NCI-H2196 treated with DMSO at 0.1 percent for 48 hours (cell line): ENCODE results near the gene TTLL12.
A peak's percentile ranks its signal among the peaks of the same experiment; 100 is the strongest.

ENCODE experiments used
- DNase-seq: peaks from one replicate; lab custom pipeline; 2025; ENCODE audit not compliant: unreplicated experiment; lab: John Stamatoyannopoulos, UW

Gene TTLL12

DNA sequence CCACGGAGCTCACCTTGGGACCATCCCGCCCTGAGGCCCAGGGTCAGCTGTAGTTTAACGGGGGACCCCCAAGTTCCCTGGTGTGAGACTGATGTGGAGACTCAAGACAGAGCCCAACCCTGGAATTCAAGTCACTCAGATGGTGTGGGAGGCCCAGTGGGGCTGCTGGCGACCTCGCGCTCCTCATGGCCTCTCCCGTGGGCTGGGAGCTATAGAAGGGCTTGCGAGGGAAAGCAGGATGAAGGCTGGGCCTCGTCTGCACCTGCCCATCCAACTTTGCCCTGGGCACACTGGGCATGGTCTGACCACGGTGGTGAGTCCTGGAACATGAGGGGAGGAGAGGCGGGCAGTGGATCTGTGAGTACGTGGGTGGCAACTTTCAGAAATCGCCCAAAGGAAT, 13.6 kb upstream of the TTLL12 start:
- no peak for DNase-seq

DNA sequence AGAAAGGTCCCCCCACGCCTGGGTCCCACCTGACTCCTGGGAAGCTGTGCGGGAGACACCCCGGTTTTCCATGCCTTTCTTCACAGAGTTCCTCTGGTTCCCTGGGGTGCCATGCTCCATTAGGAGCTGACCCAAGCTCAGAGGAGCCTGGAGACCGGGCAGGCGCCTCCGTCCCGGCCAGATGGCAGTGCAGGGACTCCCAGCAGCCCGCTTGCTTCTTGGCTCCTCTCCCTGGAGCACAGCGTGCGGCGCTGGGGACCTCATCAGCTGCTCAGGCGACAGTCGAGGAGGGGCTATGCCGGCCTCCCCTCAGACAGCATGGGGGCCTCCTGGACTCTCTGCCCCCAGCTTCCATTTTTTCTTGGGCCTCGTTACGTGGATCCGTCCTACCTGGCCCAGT, 13.1 kb upstream of the TTLL12 start:
- no peak for DNase-seq

DNA sequence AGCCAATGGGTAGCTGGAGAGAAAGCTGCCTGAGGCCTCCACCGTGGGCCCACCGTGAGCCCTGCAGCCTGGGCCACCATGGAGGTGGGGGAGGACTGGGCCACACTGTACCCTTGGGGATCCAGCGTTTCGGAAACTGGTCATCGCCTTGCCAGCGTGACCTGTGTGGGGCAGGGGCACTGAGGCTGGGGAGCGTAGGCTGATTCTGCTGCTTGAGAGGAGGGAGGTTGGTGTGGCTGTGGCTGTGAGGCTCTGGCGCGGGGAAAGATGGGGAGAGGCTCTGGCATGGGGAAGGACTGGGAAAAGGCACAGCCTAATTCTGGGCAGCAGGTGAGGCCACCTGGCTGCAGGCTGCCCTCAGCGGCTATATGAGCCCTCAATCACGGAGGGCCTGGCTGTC, 12.6 kb upstream of the TTLL12 start:
- no peak for DNase-seq

DNA sequence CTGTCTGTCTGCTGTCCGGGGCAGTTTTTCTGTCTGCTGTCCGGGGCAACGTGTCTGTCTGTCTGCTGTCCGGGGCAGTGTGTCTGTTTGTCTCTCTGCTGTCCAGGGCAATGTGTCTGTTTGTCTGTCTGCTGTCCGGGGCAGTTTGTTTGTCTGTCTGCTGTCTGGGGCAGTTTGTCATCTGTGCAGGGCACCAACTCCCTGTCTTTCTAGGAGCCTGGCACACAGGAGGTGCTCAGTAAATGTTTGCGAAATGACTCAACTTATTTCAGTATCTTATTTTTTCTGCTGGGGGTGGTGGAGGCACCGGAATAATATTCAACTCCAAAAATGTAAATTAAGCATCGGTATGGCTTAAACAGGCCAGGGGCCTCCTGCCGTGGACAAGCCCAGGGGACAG, 12.0 kb upstream of the TTLL12 start:
- no peak for DNase-seq

DNA sequence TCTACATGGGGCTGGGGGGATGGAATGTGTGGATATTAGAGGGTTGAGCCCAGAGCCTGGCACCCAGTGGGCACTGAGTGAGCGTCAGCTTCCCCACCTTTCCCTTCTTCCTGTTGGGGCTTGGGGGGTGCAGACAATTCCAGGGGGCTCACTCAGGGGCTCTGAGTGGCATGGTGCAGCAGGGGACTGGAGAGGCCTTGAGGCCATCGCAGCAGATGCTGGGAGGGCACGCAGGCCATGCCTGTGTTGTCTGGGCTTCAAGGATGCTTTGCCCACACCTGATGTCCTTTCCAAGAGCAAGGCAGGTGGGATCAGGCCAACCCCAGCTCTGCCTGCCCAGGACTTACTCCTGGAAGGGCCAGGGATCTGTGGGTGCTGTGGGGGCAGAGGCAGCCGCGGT, 11.2 kb upstream of the TTLL12 start:
- DNase-seq: no peak

DNA sequence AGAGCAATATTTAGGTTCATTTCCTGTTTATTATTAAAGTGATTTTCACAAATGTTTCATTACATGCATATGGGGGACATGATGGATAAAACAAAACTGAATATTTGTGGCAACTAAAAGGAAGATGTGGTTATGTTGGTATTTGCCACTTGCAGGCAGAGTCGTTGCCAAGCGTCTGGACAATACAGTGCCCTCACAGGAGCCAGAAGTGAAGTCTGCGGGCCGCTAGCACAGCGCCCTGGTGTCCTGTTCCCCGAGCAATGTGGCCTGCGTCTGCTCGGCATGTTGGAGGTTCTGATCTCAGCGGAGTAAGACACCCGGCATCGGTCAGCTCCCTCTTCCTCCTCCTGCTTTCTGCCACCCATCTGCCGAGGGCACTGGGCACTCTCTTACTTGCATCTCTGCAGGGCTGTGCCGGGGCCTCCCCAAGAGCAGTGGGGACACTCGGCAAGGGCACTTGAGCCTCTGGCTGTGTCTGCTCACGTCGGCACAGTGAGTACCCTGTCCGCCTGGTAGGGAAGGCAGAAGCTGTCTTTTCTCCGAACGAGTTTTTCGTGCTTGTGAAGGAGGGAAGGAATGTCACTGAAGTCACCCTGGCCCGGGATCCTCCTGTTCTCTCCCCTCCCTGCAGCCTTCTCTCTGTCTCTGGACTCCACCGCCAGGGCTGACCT, 10.5 kb upstream of the TTLL12 start:
- no peak for DNase-seq

- DNase-seq: no peak
Measured at GRCh38 chr22:43191831-43192230, 4.9 kb upstream of the TTLL12 start.

DNA sequence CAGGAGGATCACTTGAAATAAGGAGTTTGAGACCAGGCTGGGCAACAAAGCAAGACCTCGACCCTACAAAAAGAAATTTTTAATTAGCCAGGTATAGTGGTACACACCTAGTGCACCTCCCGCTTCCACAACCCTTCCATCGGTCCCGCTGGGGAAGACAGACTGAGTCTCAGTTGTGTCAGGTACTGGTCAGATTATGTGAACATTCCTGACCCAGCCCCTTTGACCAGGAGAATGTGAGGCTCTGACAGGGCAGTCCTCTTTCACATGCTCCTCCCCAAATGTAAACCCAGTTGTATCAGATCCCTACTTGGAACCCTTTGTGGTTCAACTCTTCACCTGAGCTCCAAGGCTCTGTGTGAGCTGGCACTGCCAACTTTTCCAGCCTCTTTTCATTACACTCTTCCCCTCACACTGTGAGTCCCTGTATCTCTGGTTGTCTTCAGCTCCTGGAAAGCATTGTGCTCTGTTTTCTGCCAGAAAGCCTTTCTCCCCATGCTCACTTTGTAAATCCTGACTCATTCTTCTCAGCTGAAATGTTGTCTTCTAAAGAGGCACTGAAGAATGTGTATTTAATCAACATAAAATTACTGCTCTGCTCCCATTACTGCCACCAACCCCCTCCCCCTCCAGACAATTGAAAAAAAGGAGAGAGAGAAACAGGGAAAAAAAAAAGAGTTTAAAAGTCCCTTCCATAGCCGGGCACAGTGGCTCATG, 2.1 kb upstream of the TTLL12 start:
- DNase-seq: no peak

- DNase-seq: peak; percentile 91
Measured at GRCh38 chr22:43187171-43188099, 501 bp upstream of the TTLL12 start.

- DNase-seq: no peak
Measured at GRCh38 chr22:43185860-43186261, 1.1 kb downstream of the TTLL12 start.

DNA sequence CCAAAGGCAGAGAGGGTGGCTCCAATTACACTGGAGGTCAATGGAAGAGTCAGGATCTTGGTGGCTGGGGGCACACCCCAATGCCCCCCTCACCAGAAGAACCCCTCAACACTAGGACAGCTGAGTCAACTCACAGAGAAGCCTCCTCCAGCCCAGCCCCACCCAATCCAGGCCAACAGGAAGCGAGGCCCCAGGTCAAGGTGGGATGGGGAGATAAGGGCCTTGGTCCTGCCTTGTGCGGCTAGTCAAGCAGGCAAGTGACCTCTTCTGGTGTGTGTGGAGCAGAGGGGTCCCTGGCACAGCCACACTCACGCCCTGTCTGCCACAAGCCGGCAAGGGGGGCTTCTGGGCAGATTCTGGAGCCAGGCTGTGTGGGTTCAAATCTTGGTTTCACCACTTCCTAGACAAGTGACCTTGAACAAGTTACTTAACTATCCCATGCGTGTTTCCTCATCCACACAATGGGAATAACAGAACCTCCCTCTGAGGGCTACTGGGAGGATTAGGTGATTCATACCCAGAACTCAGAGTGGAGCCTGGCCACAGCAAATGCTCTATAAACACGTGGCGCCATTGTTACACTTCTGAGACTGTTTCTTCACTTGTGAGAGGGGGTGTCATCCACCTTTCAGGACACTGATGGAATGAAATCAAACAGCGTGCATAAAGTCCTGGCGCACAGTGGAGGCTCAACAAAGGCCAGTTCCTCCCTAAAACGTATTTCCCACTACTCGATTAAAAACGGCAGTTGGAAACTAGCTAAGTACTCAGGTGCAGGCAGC, 3.2 kb downstream of the TTLL12 start:
- no peak for DNase-seq

- no peak for DNase-seq
Measured at GRCh38 chr22:43182726-43183125, 4.2 kb downstream of the TTLL12 start.

DNA sequence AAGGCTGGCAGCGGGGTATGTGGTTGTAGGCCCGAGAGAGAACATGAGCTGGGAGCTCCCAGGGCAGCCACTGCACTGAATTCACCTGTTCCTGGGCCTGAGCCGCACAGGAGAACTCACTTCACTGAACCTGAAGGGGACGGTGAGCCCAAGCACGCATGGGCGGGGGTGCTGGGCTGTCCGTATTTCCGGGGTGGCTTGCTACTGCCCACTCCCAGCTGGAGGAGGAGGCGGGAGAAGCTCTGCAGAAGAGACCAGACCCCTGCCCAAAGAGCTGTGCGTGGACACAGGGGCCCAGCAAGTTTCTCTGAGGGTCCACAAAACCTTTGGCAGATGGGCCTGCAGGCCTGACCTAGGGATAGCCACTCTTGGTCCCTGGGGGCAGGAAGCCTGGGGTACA, 4.8 kb downstream of the TTLL12 start:
- no peak for DNase-seq

DNA sequence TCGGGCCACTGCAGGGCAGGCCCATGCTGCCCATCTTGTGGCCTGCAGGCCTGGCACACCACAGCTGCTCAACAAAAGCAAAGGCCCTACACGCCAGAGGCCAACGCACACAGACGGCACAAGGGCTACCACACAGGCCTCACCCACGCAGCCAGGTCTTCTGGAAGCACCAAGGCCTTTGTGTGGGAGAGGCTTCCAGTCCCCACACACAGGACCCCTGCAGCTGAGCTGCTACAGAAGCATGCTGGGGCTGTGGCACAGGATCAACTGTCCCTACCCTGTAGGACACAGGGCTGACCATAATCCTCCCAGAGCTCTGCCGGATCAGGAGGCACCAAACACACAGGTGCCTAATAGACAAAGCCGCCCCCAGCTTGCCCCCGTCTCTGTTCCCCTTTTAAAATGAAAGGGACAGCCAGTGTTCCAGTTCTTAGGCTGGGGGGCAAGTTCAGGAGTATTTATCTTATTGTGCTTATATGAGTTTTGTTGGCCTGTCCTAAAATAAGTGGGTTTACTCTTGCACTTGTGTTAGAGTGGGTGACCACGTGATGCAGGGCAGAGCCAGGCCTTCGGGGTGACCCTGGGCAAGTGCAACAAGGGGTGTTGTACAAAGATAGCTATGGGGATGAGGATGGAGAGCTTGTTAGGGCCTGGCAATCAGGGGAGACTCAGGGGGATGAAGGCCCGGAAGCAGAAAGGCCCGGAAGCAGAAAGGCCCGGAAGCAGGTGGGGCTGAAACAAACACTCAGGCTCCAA, 5.4 kb downstream of the TTLL12 start:
- no peak for DNase-seq

DNA sequence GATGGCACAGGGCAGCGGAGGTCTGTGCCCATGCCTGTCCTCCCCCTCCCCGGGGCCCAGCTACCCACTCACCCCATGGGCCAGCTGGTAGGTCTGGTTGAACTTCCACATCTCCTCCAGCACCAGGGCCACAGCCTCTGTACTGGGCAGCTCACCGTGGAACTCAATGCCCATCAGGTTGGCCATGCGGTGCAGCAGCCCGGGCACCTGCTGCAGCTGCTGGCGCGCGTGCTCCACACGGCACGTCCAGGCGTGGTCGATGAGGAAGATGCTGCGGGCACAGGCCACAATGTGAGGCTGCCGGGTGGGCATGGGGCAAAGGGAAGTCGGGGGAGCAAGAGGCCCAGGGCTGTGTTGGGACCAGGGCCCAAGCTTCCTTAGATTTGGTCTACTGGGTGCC, 6.3 kb downstream of the TTLL12 start:
- DNase-seq: no peak

- DNase-seq: no peak
Measured at GRCh38 chr22:43179911-43180195, 7.1 kb downstream of the TTLL12 start.

DNA sequence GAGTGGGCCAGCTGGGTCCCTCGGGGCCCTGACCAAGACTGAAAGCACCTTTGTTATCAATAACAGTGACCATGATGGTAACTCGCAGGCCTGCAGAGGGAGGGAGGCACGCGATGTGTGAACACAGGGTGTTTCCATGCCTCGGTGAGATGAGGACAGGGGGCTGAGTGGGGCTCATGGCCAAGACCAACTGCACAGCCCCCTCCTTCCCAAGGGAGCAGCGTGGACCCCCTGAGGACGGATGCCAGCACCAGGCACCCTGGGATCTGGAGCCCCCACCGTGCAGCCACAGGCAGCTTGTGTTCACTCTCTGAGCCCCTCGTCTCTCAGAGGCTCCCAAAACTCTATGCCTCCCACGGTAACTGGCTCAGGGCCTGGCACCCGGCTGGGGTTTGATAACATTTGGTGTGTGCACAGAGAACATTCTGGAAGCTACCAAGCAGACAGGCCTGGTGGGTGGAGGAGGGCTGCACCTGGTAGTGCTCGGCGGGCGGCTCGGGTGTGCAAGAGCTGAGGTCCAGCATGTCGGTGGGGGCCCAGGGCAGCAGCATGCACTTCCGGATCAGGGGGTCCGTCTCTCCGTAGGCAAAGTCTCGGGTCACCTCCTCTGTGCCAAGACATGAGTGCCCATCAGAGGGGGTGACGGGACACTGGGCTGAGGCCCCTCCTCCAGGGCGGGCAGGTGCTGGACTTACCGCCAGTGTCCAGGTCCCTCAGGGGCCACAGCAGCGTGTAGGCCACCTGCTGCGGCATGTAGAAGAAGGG, 7.6 kb downstream of the TTLL12 start:
- DNase-seq: no peak

GRCh38 chr22:43177479-43177878, 9.5 kb downstream of the TTLL12 start:
- no peak for DNase-seq

GRCh38 chr22:43176090-43176489, 10.8 kb downstream of the TTLL12 start:
- DNase-seq: no peak
